ENCODE results near the gene CAPZA2. TPM values are rescaled to one million over a fixed set of nuclear protein-coding genes. Genes with fewer than 3 reads are reported as not detected.

Gene CAPZA2
- total and polyA plus RNA-seq, 2 experiments from 2014 or later: 49.1 to 106 TPM

DNA sequence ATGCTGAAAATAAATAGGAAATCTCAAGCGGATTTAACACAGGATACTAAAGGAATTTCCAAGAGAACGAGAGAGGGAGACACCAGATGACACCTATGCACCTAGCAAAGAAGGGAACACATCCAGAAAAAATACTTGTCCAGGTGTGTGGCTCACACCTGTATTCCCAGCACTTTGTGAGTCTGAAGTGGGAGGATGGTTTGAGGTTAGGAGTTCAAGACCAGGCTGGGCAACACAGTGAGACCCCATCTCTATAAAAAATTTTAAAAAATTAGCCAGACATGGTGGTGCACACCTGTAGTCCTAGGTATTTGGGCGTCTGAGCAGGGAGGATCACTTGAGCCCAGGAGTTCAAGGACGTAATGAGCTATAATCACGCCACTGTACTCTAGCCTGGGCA lies 11.2 kb upstream of the CAPZA2 start:
- no peaks in the 10 kb centered on the region for H3K36me3 ChIP-seq (ENCODE audit: insufficient read depth)
- Mint-ChIP-seq H3K36me3 (ENCODE audit: low read depth) (no peaks in the 10 kb centered on the region), H3K27ac (no peak overlapping the region), H3K4me3 (no peak overlapping the region), H3K9me3 (no peaks in the 10 kb centered on the region), H3K27me3 (ENCODE audit: insufficient read depth, low read depth, poor library complexity) (peaks cover 4% of the 10 kb centered on the region), H3K4me1 (peaks cover 18% of the 10 kb centered on the region)
- DNase-seq (ENCODE audit: low spot score): no peak
- no peaks in the 10 kb centered on the region for H3K27me3 ChIP-seq (ENCODE audit: insufficient read depth)
- ATAC-seq: no peak
- peaks cover 14% of the 10 kb centered on the region for H3K4me1 ChIP-seq (ENCODE audit: insufficient read depth)
- H3K4me3 ChIP-seq: no peak overlapping the region
- H3K4me2 ChIP-seq: no peak overlapping the region
- no peak overlapping the region for H2AFZ ChIP-seq
- H3K79me2 ChIP-seq (replicated peaks; ENCODE audit: insufficient read depth): no peaks in the 10 kb centered on the region
- no peaks in the 10 kb centered on the region for H4K20me1 ChIP-seq (replicated peaks; ENCODE audit: insufficient read depth)
- H3F3A ChIP-seq (replicated peaks; ENCODE audit: low read depth): no peaks in the 10 kb centered on the region
- H3K9me2 ChIP-seq (ENCODE audit: insufficient read depth): no peaks in the 10 kb centered on the region
- TF ChIP-seq STAT1 (IDR thresholded peaks at IDR 0.05; ENCODE audit: unreplicated experiment): no peak
- TF ChIP-seq, protein P1, sequence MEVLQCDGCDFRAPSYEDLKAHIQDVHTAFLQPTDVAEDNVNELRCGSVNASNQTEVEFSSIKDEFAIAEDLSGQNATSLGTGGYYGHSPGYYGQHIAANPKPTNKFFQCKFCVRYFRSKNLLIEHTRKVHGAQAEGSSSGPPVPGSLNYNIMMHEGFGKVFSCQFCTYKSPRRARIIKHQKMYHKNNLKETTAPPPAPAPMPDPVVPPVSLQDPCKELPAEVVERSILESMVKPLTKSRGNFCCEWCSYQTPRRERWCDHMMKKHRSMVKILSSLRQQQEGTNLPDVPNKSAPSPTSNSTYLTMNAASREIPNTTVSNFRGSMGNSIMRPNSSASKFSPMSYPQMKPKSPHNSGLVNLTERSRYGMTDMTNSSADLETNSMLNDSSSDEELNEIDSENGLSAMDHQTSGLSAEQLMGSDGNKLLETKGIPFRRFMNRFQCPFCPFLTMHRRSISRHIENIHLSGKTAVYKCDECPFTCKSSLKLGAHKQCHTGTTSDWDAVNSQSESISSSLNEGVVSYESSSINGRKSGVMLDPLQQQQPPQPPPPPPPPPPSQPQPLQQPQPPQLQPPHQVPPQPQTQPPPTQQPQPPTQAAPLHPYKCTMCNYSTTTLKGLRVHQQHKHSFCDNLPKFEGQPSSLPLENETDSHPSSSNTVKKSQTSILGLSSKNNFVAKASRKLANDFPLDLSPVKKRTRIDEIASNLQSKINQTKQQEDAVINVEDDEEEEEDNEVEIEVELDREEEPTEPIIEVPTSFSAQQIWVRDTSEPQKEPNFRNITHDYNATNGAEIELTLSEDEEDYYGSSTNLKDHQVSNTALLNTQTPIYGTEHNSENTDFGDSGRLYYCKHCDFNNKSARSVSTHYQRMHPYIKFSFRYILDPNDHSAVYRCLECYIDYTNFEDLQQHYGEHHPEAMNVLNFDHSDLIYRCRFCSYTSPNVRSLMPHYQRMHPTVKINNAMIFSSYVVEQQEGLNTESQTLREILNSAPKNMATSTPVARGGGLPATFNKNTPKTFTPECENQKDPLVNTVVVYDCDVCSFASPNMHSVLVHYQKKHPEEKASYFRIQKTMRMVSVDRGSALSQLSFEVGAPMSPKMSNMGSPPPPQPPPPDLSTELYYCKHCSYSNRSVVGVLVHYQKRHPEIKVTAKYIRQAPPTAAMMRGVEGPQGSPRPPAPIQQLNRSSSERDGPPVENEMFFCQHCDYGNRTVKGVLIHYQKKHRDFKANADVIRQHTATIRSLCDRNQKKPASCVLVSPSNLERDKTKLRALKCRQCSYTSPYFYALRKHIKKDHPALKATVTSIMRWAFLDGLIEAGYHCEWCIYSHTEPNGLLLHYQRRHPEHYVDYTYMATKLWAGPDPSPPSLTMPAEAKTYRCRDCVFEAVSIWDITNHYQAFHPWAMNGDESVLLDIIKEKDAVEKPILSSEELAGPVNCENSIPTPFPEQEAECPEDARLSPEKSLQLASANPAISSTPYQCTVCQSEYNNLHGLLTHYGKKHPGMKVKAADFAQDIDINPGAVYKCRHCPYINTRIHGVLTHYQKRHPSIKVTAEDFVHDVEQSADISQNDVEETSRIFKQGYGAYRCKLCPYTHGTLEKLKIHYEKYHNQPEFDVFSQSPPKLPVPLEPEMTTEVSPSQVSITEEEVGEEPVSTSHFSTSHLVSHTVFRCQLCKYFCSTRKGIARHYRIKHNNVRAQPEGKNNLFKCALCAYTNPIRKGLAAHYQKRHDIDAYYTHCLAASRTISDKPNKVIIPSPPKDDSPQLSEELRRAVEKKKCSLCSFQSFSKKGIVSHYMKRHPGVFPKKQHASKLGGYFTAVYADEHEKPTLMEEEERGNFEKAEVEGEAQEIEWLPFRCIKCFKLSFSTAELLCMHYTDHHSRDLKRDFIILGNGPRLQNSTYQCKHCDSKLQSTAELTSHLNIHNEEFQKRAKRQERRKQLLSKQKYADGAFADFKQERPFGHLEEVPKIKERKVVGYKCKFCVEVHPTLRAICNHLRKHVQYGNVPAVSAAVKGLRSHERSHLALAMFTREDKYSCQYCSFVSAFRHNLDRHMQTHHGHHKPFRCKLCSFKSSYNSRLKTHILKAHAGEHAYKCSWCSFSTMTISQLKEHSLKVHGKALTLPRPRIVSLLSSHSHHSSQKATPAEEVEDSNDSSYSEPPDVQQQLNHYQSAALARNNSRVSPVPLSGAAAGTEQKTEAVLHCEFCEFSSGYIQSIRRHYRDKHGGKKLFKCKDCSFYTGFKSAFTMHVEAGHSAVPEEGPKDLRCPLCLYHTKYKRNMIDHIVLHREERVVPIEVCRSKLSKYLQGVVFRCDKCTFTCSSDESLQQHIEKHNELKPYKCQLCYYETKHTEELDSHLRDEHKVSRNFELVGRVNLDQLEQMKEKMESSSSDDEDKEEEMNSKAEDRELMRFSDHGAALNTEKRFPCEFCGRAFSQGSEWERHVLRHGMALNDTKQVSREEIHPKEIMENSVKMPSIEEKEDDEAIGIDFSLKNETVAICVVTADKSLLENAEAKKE (CRISPR knock-in tag; IDR thresholded peaks at IDR 0.05): no peak
- H3K27ac ChIP-seq (ENCODE audit: low read depth): no peak overlapping the region

DNA sequence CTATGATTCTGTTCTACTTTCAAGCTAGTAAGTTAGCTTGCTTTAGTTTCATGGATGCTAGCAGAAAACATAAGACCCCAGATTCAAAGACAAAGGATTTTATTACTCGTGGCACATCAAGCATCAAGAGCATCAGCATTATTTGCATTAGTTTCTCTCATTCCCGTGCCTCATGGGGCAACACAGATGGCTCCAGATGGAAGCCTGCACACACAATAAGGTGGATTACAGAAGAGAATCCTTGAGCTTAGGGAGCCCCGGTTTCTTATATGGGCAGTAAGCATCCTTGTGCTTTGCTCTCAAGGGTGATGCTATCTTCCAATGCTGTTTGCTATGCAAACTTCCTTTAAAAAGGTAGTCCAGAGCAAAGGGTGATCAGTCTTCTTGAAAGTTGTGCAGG lies 10.7 kb upstream of the CAPZA2 start:
- Mint-ChIP-seq H3K27me3 (ENCODE audit: insufficient read depth, low read depth, poor library complexity) (peaks cover 4% of the 10 kb centered on the region), H3K36me3 (ENCODE audit: low read depth) (no peaks in the 10 kb centered on the region), H3K4me1 (peaks cover 21% of the 10 kb centered on the region), H3K27ac (no peak overlapping the region), H3K9me3 (no peaks in the 10 kb centered on the region), H3K4me3 (no peak overlapping the region)
- no peaks in the 10 kb centered on the region for H3K79me2 ChIP-seq (replicated peaks; ENCODE audit: insufficient read depth)
- no peak overlapping the region for H3K4me3 ChIP-seq
- H3K36me3 ChIP-seq (ENCODE audit: insufficient read depth): no peaks in the 10 kb centered on the region
- H3K4me2 ChIP-seq: no peak overlapping the region
- no peaks in the 10 kb centered on the region for H3F3A ChIP-seq (replicated peaks; ENCODE audit: low read depth)
- H3K27ac ChIP-seq (ENCODE audit: low read depth): no peak overlapping the region
- H3K4me1 ChIP-seq (ENCODE audit: insufficient read depth): peaks cover 19% of the 10 kb centered on the region
- H4K20me1 ChIP-seq (replicated peaks; ENCODE audit: insufficient read depth): no peaks in the 10 kb centered on the region
- no peak overlapping the region; the same call in 1 of the 2 replicates for H2AFZ ChIP-seq
- DNase-seq (ENCODE audit: low spot score): no peak
- H3K27me3 ChIP-seq (ENCODE audit: insufficient read depth): no peaks in the 10 kb centered on the region
- no peak for ATAC-seq
- H3K9me2 ChIP-seq (ENCODE audit: insufficient read depth): no peaks in the 10 kb centered on the region
- TF ChIP-seq, protein P1 (CRISPR knock-in tag; IDR thresholded peaks at IDR 0.05): no peak
- TF ChIP-seq, protein P2, sequence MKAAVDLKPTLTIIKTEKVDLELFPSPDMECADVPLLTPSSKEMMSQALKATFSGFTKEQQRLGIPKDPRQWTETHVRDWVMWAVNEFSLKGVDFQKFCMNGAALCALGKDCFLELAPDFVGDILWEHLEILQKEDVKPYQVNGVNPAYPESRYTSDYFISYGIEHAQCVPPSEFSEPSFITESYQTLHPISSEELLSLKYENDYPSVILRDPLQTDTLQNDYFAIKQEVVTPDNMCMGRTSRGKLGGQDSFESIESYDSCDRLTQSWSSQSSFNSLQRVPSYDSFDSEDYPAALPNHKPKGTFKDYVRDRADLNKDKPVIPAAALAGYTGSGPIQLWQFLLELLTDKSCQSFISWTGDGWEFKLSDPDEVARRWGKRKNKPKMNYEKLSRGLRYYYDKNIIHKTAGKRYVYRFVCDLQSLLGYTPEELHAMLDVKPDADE (IDR thresholded peaks at IDR 0.05): no peak
- no peak for TF ChIP-seq ZNF331 (CRISPR knock-in tag; IDR thresholded peaks at IDR 0.05; ENCODE audit: low read depth)
- TF ChIP-seq JUNB (IDR thresholded peaks at IDR 0.05; ENCODE audit: unreplicated experiment): no peak
- no peak for TF ChIP-seq ZNF114 (CRISPR knock-in tag; IDR thresholded peaks at IDR 0.05)

Data from GM23338 (cell line).